CD14-positive monocyte (primary cell): Measurements from ENCODE around the gene GRK1. TPM values are rescaled to one million over a fixed set of nuclear protein-coding genes. Genes with fewer than 3 reads are reported as not detected.

Experiments
- DNase-seq, 3 donors: peaks; one replicate each; pipeline ENCODE4 v3.0.0-alpha.2; 2011 to 2022
- H2AFZ ChIP-seq: 2 replicates; pipeline ENCODE4 v1.6.0; 2012; ENCODE audit warnings: mild to moderate bottlenecking, low read depth, low read length, inconsistent platforms; ENCODE audit not compliant: insufficient read depth, poor library complexity, severe bottlenecking
- H3K27ac ChIP-seq, 2 donors: 1 replicate in 1 of 2; 2 replicates in 1 of 2; pipeline ENCODE4 v1.5.1; 2012 to 2013; ENCODE audit warnings: low read length in 2 of 2, control low read depth in 1 of 2, inconsistent platforms in 1 of 2, low read depth in 1 of 2, mild to moderate bottlenecking in 1 of 2
- H3K27me3 ChIP-seq, 2 donors: one replicate each; pipeline versions ENCODE4 v1.6.0 to v1.6.1; 2011 to 2013; ENCODE audit warnings: low read length in 2 of 2; ENCODE audit not compliant: control insufficient read depth in 2 of 2, insufficient read depth in 2 of 2
- H3K36me3 ChIP-seq, 2 donors: replicated peaks in 1 of 2; 1 replicate in 1 of 2; 2 replicates in 1 of 2; pipeline versions ENCODE4 v1.5.1 to v1.6.1; 2012 to 2013; ENCODE audit warnings: low read length in 2 of 2, control low read depth in 1 of 2, inconsistent platforms in 1 of 2, mild to moderate bottlenecking in 1 of 2; ENCODE audit not compliant: insufficient read depth in 2 of 2, control insufficient read depth in 1 of 2
- H3K4me1 ChIP-seq, 2 donors: 1 replicate in 1 of 2; 2 replicates in 1 of 2; pipeline versions ENCODE4 v1.5.1 to v1.6.1; 2012 to 2013; ENCODE audit warnings: low read length in 2 of 2, control low read depth in 1 of 2, inconsistent platforms in 1 of 2, mild to moderate bottlenecking in 1 of 2, moderate library complexity in 1 of 2; ENCODE audit not compliant: insufficient read depth in 2 of 2, control insufficient read depth in 1 of 2
- H3K4me2 ChIP-seq: replicated peaks from 2 replicates; pipeline ENCODE3; 2012; ENCODE audit warnings: low read length, moderate library complexity, mild to moderate bottlenecking; ENCODE audit not compliant: poor library complexity, severe bottlenecking; ENCODE audit errors: extremely low read depth
- H3K4me3 ChIP-seq, 3 experiments: fragments of 200-600 bp in 1 of 3; sonication (generic) in 1 of 3; replicated peaks in 1 of 3; 1 replicate in 2 of 3; 2 replicates in 1 of 3; pipeline ENCODE4 v1.5.1; 2011 to 2013; ENCODE audit warnings: low read length in 3 of 3, mild to moderate bottlenecking in 3 of 3, control low read depth in 2 of 3, low read depth in 2 of 3, inconsistent platforms in 1 of 3, moderate library complexity in 1 of 3
- H3K79me2 ChIP-seq: 2 replicates; pipeline ENCODE4 v1.6.0; 2012; ENCODE audit warnings: mild to moderate bottlenecking, control low read depth, inconsistent platforms, low read length, moderate library complexity; ENCODE audit not compliant: insufficient read depth
- H3K9ac ChIP-seq: 2 replicates; pipeline ENCODE4 v1.6.0; 2017; ENCODE audit warnings: low read length, mild to moderate bottlenecking; ENCODE audit not compliant: insufficient read depth, poor library complexity, severe bottlenecking
- H3K9me3 ChIP-seq, 2 donors: replicated peaks in 1 of 2; 1 replicate in 1 of 2; 2 replicates in 1 of 2; pipeline versions ENCODE4 v1.5.1 to v1.6.1; 2012 to 2013; ENCODE audit warnings: low read length in 2 of 2, control low read depth in 1 of 2; ENCODE audit not compliant: control insufficient read depth in 1 of 2, insufficient read depth in 1 of 2
- H4K20me1 ChIP-seq: 2 replicates; pipeline ENCODE4 v1.6.0; 2012; ENCODE audit warnings: mild to moderate bottlenecking, low read length, control low read depth, moderate library complexity; ENCODE audit not compliant: insufficient read depth
- H3K27ac Mint-ChIP-seq, 7 donors: one replicate each; pipeline ENCODE4 v1.8.0; 2020; ENCODE audit warnings: mild to moderate bottlenecking in 7 of 7, mixed read lengths in 7 of 7, moderate library complexity in 6 of 7, inconsistent platforms in 2 of 7
- H3K27me3 Mint-ChIP-seq, 3 donors: one replicate each; pipeline ENCODE4 v1.8.0; 2021 to 2022; ENCODE audit warnings: low read depth in 3 of 3, mild to moderate bottlenecking in 3 of 3, mixed read lengths in 3 of 3, moderate library complexity in 3 of 3, inconsistent platforms in 1 of 3
- H3K36me3 Mint-ChIP-seq, 2 donors: one replicate each; pipeline ENCODE4 v1.8.0; 2020; ENCODE audit warnings: mixed read lengths in 2 of 2, inconsistent platforms in 1 of 2, mild to moderate bottlenecking in 1 of 2
- H3K4me1 Mint-ChIP-seq: one replicate; pipeline ENCODE4 v1.8.0; 2020; ENCODE audit warnings: mild to moderate bottlenecking, mixed read lengths
- H3K4me3 Mint-ChIP-seq, 2 donors: one replicate each; pipeline ENCODE4 v1.8.0; 2020; ENCODE audit warnings: mild to moderate bottlenecking in 2 of 2, mixed read lengths in 2 of 2, moderate library complexity in 1 of 2
- H3K9me3 Mint-ChIP-seq, 7 donors: one replicate each; pipeline ENCODE4 v1.8.0; 2020 to 2022; ENCODE audit warnings: mixed read lengths in 7 of 7, mild to moderate bottlenecking in 6 of 7, moderate library complexity in 6 of 7, inconsistent platforms in 2 of 7
- CTCF ChIP-seq: fragments of 200-600 bp; IDR thresholded peaks from one replicate; pipeline ENCODE4 v1.8.0; 2022; ENCODE audit warnings: antibody characterized with exemption, mild to moderate bottlenecking
- WGBS: methylation state at CpG from one replicate; pipeline ENCODE4 v1.1.5; 2013; ENCODE audit warnings: missing lambda C conversion rate; ENCODE audit not compliant: insufficient coverage; 5-methylcytosine and 5-hydroxymethylcytosine counted together
- intact Hi-C, 2 donors: fragments of 100-400 bp; cut with micrococcal nuclease; formaldehyde crosslinking; loops; one replicate each; pipeline versions ENCODE4 v1.15.0 to v1.15.1; 2023
- polyA plus RNA-seq, 3 donors: library from polyadenylated mRNA; depleted of rRNA in 1 of 3; unstranded in 2 of 3; stranded (reverse) in 1 of 3; fragments of 300-500 nt in 2 of 3; fragments of >200 nt in 1 of 3; fragmentation: Illumina TruSeq in 2 of 3; gene quantifications; 1 replicate in 2 of 3; 2 replicates in 1 of 3; pipeline ENCODE4 v1.2.3, GENCODE V29; 2012 to 2021

The GRK1 gene
- polyA plus RNA-seq, 3 donors, result not detected

- no peaks in the 10 kb centered on the region for H4K20me1 ChIP-seq
- H3K9me3 Mint-ChIP-seq, result peaks cover 8 to 32% (median 17%) of the 10 kb centered on the region in 7 donors
- no peak overlapping the region for H3K4me3 Mint-ChIP-seq
- H2AFZ ChIP-seq, result no peak overlapping the region
- H3K4me2 ChIP-seq, result no peak overlapping the region
- peaks cover 77 to 97% of the 10 kb centered on the region in 2 donors for H3K36me3 ChIP-seq
- H3K4me1 ChIP-seq, result no peaks in the 10 kb centered on the region
- DNase-seq, result no peak
- WGBS, result 94% methylated on average over 15 of the region's 18 CpGs
- peaks cover 0 to 5% (median 0%) of the 10 kb centered on the region in 3 donors for H3K27me3 Mint-ChIP-seq
- H3K9me3 ChIP-seq, result peaks cover 7 to 19% of the 10 kb centered on the region in 2 donors
- peaks cover 18% of the 10 kb centered on the region for H3K79me2 ChIP-seq
- TF ChIP-seq CTCF, result no peak
- H3K4me1 Mint-ChIP-seq, result no peaks in the 10 kb centered on the region
- no peak overlapping the region for H3K9ac ChIP-seq
- no peak overlapping the region for H3K27ac ChIP-seq
- H3K4me3 ChIP-seq, result no peak overlapping the region
- intact Hi-C loops, result no loop called here
- H3K27me3 ChIP-seq, result no peaks in the 10 kb centered on the region
- H3K27ac Mint-ChIP-seq, result peak overlapping the region in 2 of 7 donors; percentile 49 to 55
- peaks cover 84 to 96% of the 10 kb centered on the region in 2 donors for H3K36me3 Mint-ChIP-seq
Observed at GRCh38 chr13:113633485-113633873, 33.5 kb upstream of the GRK1 start.

- Mint-ChIP-seq H3K4me3 (no peak overlapping the region), H3K4me1 (no peaks in the 10 kb centered on the region), H3K36me3 (peaks cover 90 to 95% of the 10 kb centered on the region in 2 donors), H3K27ac (peak overlapping the region in 2 of 7 donors; percentile 35 to 55), H3K9me3 (peaks cover 8 to 35% (median 19%) of the 10 kb centered on the region in 7 donors), H3K27me3 (peaks cover 0 to 4% (median 0%) of the 10 kb centered on the region in 3 donors)
- Histone ChIP-seq H3K27ac (no peak overlapping the region), H3K4me2 (no peak overlapping the region), H2AFZ (no peak overlapping the region), H3K27me3 (no peaks in the 10 kb centered on the region), H3K4me3 (no peak overlapping the region), H3K9ac (no peak overlapping the region), H4K20me1 (no peaks in the 10 kb centered on the region), H3K36me3 (peaks cover 86 to 97% of the 10 kb centered on the region in 2 donors), H3K79me2 (peaks cover 8% of the 10 kb centered on the region), H3K4me1 (no peaks in the 10 kb centered on the region), H3K9me3 (peaks cover 11 to 23% of the 10 kb centered on the region in 2 donors)
- TF ChIP-seq CTCF, result no peak
- 96% methylated on average over 15 of the region's 16 CpGs for WGBS
- intact Hi-C loops, result no loop called here
- no peak for DNase-seq
Observed at GRCh38 chr13:113634279-113635047, 32.6 kb upstream of the GRK1 start.
